ENCODE measurements around the gene AKAP7.

- no peak for TF ChIP-seq CTCF (IDR thresholded peaks at IDR 0.05 in 2 of 3, conservative IDR thresholded peaks at IDR 0.05 in 1 of 3; ENCODE audit: borderline replicate concordance in 1 of 3, insufficient read depth in 1 of 3, low read depth in 2 of 3, low read length in 2 of 3)
- TF ChIP-seq EZH2phosphoT487 (IDR thresholded peaks at IDR 0.05; ENCODE audit: borderline replicate concordance): no peak
- TF ChIP-seq EZH2 (IDR thresholded peaks at IDR 0.05): no peak
- no peak for TF ChIP-seq SP1 (IDR thresholded peaks at IDR 0.05; ENCODE audit: low read depth)
- TF ChIP-seq POLR2AphosphoS5 (IDR thresholded peaks at IDR 0.05; ENCODE audit: low read depth, low read length): no peak
- no peak for TF ChIP-seq EGR1 (IDR thresholded peaks at IDR 0.05; ENCODE audit: low read depth)
- no peak for TF ChIP-seq SIN3A (IDR thresholded peaks at IDR 0.05; ENCODE audit: low read depth)
Measured at GRCh38 chr6:131265939-131266338, 130.7 kb downstream of the AKAP7 start.
